Ovary (tissue), 3 donors: ENCODE measurements around the gene CRACR2B.

Experiments
- CTCF ChIP-seq, 3 donors: fragments of 450-650 bp in 2 of 3; fragments of 200-600 bp in 1 of 3; IDR thresholded peaks; one replicate each; pipeline versions ENCODE4 v1.5.1 to v1.8.0; 2016 to 2022; ENCODE audit warnings: antibody characterized with exemption in 3 of 3, mild to moderate bottlenecking in 1 of 3
- EP300 ChIP-seq: sonication (generic); formaldehyde crosslinking; IDR thresholded peaks from one replicate; pipeline ENCODE4 v1.6.1; 2017; ENCODE audit warnings: antibody characterized with exemption
- POLR2A ChIP-seq: fragments of 450-650 bp; IDR thresholded peaks from one replicate; pipeline ENCODE4 v1.6.1; 2017; ENCODE audit warnings: antibody characterized with exemption, mild to moderate bottlenecking, moderate library complexity
- donor health status: DM: no; HTN: no; CAD: no.

- TF ChIP-seq POLR2A = no peak
- TF ChIP-seq CTCF (IDR thresholded peaks at IDR 0.05) = no peak
- TF ChIP-seq EP300 = no peak
These were observed 6.9 kb downstream of the CRACR2B start for GRCh38 chr11:834371-835316.
